CD4-positive, alpha-beta T cell treated with Interleukin-21 for 1 hour (primary cell): ENCODE results near the gene CAPS.
A peak's percentile ranks its signal among the peaks of the same experiment; 100 is the strongest.
"Not testable (repeated sequence)": the region's sequence is repeated elsewhere in the genome, so short reads cannot be mapped to it uniquely, and the experiment has no call there.

Source experiments
- DNase-seq: peaks from one replicate; pipeline ENCODE4 v3.0.0-alpha.2; 2020

Gene CAPS

GRCh38 chr19:5959260-5960004 lies 45.4 kb downstream of the CAPS start:
- no peak for DNase-seq

- no peak for DNase-seq
Observed at GRCh38 chr19:5960005-5961001, 46.2 kb downstream of the CAPS start.

- DNase-seq, result not testable (repeated sequence)
Observed at GRCh38 chr19:5961641-5961968, 47.6 kb downstream of the CAPS start.

DNA sequence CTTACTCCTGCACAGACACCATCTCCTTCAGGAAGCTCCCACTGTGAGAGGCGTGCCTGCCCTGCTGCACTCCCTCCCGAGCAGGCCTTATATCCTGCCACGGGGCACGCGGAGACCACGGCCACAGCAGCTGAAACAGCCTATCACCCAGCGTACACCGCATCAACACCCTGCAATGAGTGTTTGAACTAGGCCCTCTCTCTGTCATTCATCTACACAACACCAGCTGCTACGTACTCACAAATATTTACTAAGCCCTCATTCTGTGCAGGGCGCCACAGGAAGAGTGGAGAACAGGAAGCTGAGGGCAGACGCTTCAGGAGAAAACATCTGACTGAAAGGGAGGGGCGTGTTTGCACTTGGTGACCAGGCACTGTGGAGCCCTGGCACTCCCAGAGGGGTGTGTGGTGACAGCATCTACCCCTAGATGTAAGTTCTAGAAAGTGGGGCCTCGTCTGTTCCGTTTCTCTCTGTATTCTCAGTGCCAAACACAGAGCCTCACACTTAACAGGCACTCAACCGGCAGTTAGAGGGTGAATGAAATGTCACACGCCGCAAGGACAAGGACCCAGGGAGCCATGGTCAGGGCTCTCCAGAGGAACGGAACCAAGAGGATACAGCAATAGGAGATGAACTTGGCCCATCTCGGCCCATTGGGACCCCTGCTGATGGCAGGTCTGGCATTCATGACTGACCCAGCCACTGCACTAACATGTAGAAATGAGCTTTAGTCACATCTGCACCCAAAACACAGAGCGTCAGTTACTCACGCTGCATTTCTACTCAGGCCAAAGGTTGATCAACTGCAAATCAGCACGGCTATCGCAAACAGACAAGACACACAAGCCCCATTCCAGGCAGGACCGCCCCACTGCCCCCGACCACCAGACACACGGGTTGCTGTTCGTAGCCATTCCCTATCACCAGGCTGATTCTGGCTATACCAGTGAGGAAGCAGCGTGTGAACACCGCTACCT lies 48.2 kb downstream of the CAPS start:
- DNase-seq, result peak; percentile 85

DNA sequence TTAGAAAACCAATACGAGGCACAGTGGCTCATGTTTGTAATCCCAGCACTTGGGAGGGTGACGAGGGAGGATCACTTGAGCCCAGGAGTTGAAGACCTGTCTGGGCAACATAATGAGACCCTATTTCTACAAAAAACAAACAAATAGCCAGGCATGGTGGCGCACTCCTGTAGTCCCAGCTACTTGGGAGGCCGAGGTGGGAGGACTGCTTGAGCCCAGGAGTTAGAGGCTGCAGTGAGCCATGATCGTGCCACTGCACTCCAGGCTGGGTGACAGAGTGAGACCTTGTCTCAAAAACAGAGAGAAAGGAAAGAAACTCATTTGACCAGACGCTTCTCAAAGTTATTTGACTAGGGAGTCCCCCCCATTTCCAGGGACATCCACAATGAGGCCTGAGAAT lies 49.2 kb downstream of the CAPS start:
- not testable (repeated sequence) for DNase-seq

DNA sequence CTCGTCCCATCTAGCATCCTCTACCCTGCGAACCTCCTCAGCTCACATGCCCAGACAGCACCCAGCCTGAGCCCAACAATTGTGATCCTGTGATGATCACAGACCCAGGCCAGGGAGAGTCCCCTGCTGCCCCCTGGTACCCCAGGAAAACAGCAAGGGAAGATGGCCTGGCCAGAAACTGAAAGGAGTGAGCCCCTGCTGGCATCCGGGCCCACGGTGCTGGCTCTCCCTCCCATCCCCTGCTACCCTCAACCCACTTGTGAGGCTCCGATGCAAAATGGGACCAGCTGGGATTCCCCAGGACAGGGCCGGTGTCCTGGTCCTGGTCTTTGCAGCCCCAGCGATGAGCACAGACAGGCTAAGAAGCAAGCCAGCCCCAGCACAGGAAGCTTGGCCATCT lies 49.8 kb downstream of the CAPS start:
- no peak for DNase-seq

- no peak for DNase-seq
Observed at GRCh38 chr19:5964816-5965565, 50.9 kb downstream of the CAPS start.
